K562 (cell line): ENCODE data around the gene KIN. TPM values are rescaled to one million over a fixed set of nuclear protein-coding genes. Genes with fewer than 3 reads are reported as not detected.

Experiments used
- ATAC-seq: fragments of 200-7000 bp; cut with Tn5 transposase; 3 replicates; pipeline ENCODE4 v1.9.1; 2020; ENCODE audit warnings: moderate library complexity
- BruUV-seq: library from RNA; stranded (reverse); fragments of 400-500 nt; replicated peaks from 2 replicates; lab custom pipeline; 2021; lab: Mats Ljungman, UMichigan
- CTCF ChIA-PET: fragments of 300-600 bp; formaldehyde crosslinking; extraction: SDS; loops from one replicate; lab custom pipeline; 2021; ENCODE audit warnings: low intra/inter-chr PET ratio; lab: Yijun Ruan, JAX
- POLR2A ChIA-PET: fragments of 300-600, 350-650 bp; sonication (Branson Sonifier 250); formaldehyde crosslinking; extraction: SDS; loops from one replicate; lab custom pipeline; 2021; ENCODE audit warnings: antibody characterized with exemption, inconsistent platforms; lab: Yijun Ruan, JAX
- DNase-seq, 4 experiments: peaks; one replicate each; pipeline versions ENCODE4 v3.0.0 to v3.0.0-alpha.2; 2011 to 2018; ENCODE audit warnings: low spot score in 3 of 4, mixed read lengths in 3 of 4; ENCODE audit errors: extremely low read depth in 1 of 4
- FAIRE-seq: peaks from 2 replicates; lab custom pipeline; 2011; peaks lifted over from hg19 to GRCh38; lab: Jason Lieb, UNC
- H2AFZ ChIP-seq: 2 replicates; pipeline ENCODE4 v1.6.0; 2011; ENCODE audit warnings: low read depth, low read length, control low read depth, inconsistent platforms
- H3K27ac ChIP-seq: fragments of 200-600 bp; 3 replicates; pipeline ENCODE4 v1.8.0; 2011; ENCODE audit warnings: low read depth, mild to moderate bottlenecking, control low read depth, inconsistent platforms, low read length, moderate library complexity, mixed read lengths; ENCODE audit errors: extremely low read depth
- H3K27me3 ChIP-seq, 2 experiments: fragments of 300-600 bp in 1 of 2; 2 replicates in 1 of 2; 3 replicates in 1 of 2; pipeline versions ENCODE4 v1.6.0 to v1.8.0; 2011; ENCODE audit warnings: inconsistent platforms in 2 of 2, low read length in 2 of 2, mild to moderate bottlenecking in 1 of 2, mixed read lengths in 1 of 2, moderate library complexity in 1 of 2; ENCODE audit not compliant: control insufficient read depth in 2 of 2, insufficient read depth in 2 of 2
- H3K36me3 ChIP-seq: fragments of 300-600 bp; 3 replicates; pipeline ENCODE4 v1.8.0; 2011; ENCODE audit warnings: mild to moderate bottlenecking, low read length, inconsistent platforms; ENCODE audit not compliant: control insufficient read depth, insufficient read depth
- H3K4me1 ChIP-seq, 2 experiments: fragments of 200-600 bp in 1 of 2; replicated peaks in 1 of 2; 2 replicates in 1 of 2; 3 replicates in 1 of 2; pipeline versions ENCODE4 v1.5.1 to v1.8.0; 2011; ENCODE audit warnings: inconsistent platforms in 2 of 2, low read length in 2 of 2, mild to moderate bottlenecking in 1 of 2, mixed read lengths in 1 of 2, moderate library complexity in 1 of 2; ENCODE audit not compliant: control insufficient read depth in 2 of 2, insufficient read depth in 2 of 2
- H3K4me2 ChIP-seq: 2 replicates; pipeline ENCODE4 v1.6.1; 2011; ENCODE audit warnings: low read length, control low read depth, inconsistent platforms, mixed read lengths; ENCODE audit not compliant: insufficient read depth
- H3K4me3 ChIP-seq: fragments of 200-600 bp; sonication (generic), shearing (Covaris generic); 2 replicates; pipeline ENCODE4 v1.5.1; 2016; ENCODE audit warnings: control low read depth, inconsistent platforms
- H3K79me2 ChIP-seq: fragments of 200-600 bp; 3 replicates; pipeline ENCODE4 v1.8.0; 2011; ENCODE audit warnings: low read length, inconsistent platforms; ENCODE audit not compliant: control insufficient read depth, insufficient read depth
- H3K9ac ChIP-seq, 2 experiments: 2 replicates each; pipeline versions ENCODE4 v1.6.0 to v1.6.1; 2011; ENCODE audit warnings: low read depth in 2 of 2, low read length in 2 of 2, control low read depth in 1 of 2, inconsistent platforms in 1 of 2, mild to moderate bottlenecking in 1 of 2, mixed read lengths in 1 of 2; ENCODE audit not compliant: insufficient read depth in 1 of 2
- H3K9me1 ChIP-seq: one replicate; pipeline ENCODE4 v1.6.0; 2011; ENCODE audit warnings: inconsistent platforms, mild to moderate bottlenecking, low read length, moderate library complexity; ENCODE audit not compliant: control insufficient read depth, insufficient read depth
- H3K9me3 ChIP-seq: replicated peaks from 2 replicates; pipeline ENCODE4 v1.5.1; 2011; ENCODE audit warnings: low read depth, low read length, inconsistent platforms; ENCODE audit not compliant: control insufficient read depth, insufficient read depth
- H4K20me1 ChIP-seq: replicated peaks from 2 replicates; pipeline ENCODE4 v1.6.1; 2011; ENCODE audit warnings: low read length, inconsistent platforms, mixed read lengths; ENCODE audit not compliant: control insufficient read depth, insufficient read depth
- FOXK2 ChIP-seq, 2 experiments: fragments of 450-650 bp; IDR thresholded peaks in 1 of 2; conservative IDR thresholded peaks in 1 of 2; 2 replicates each; pipeline ENCODE4 v1.6.1; 2016; ENCODE audit warnings: low read depth in 2 of 2, mild to moderate bottlenecking in 1 of 2
- HBP1 ChIP-seq: fragments of 450-650 bp; formaldehyde crosslinking; IDR thresholded peaks from 2 replicates; pipeline ENCODE4 v1.4.0; 2022; ENCODE audit warnings: missing genetic modification characterization
- HDAC1 ChIP-seq, 2 experiments: fragments of 450-650 bp; IDR thresholded peaks; 2 replicates each; pipeline ENCODE4 v1.6.1; 2016 to 2017; ENCODE audit warnings: inconsistent platforms in 1 of 2, mild to moderate bottlenecking in 1 of 2, moderate library complexity in 1 of 2
- HMGXB4 ChIP-seq: sonication (generic); formaldehyde crosslinking; IDR thresholded peaks from 2 replicates; pipeline ENCODE4 v1.8.1; 2023; ENCODE audit warnings: mild to moderate bottlenecking, missing genetic modification reagents
- HOMEZ ChIP-seq: fragments of 250-450 bp; sonication (Bioruptor Pico); IDR thresholded peaks from 2 replicates; pipeline ENCODE4 v1.4.0; 2020; ENCODE audit warnings: mild to moderate bottlenecking, moderate library complexity
- IRF2 ChIP-seq: sonication (generic); formaldehyde crosslinking; IDR thresholded peaks from 2 replicates; pipeline ENCODE4 v1.8.1; 2022; ENCODE audit warnings: mild to moderate bottlenecking, missing genetic modification reagents
- L3MBTL2 ChIP-seq: fragments of 450-650 bp; IDR thresholded peaks from 2 replicates; pipeline ENCODE4 v1.6.1; 2016; ENCODE audit warnings: mild to moderate bottlenecking, moderate library complexity
- MIER1 ChIP-seq: fragments of 450-650 bp; IDR thresholded peaks from 2 replicates; pipeline ENCODE4 v1.6.1; 2016; ENCODE audit warnings: antibody characterized with exemption, mild to moderate bottlenecking, low read depth
- NCOA2 ChIP-seq, 2 experiments: fragments of 450-650 bp; IDR thresholded peaks; 2 replicates each; pipeline ENCODE4 v1.6.1; 2018; ENCODE audit warnings: mild to moderate bottlenecking in 2 of 2, moderate library complexity in 1 of 2; ENCODE audit not compliant: partially characterized antibody in 2 of 2
- PCBP2 ChIP-seq: fragments of 200-400 bp; formaldehyde crosslinking; IDR thresholded peaks from 2 replicates; pipeline ENCODE4 v1.6.1; 2018; ENCODE audit warnings: low read length, low read depth, mild to moderate bottlenecking, moderate library complexity; ENCODE audit not compliant: poor library complexity, severe bottlenecking
- PRPF4 ChIP-seq: fragments of 200-400 bp; formaldehyde crosslinking; IDR thresholded peaks from one replicate; pipeline ENCODE4 v1.6.1; 2017; ENCODE audit warnings: low read length, low read depth, mild to moderate bottlenecking; ENCODE audit not compliant: insufficient read depth, poor library complexity, severe bottlenecking
- SPI1 ChIP-seq: IDR thresholded peaks from 2 replicates; pipeline ENCODE4 v1.6.1; 2011; ENCODE audit warnings: low read depth, low read length, control low read depth, borderline replicate concordance
- STAT6 ChIP-seq: sonication (generic); formaldehyde crosslinking; IDR thresholded peaks from 2 replicates; pipeline ENCODE4 v1.8.1; 2023; ENCODE audit warnings: mild to moderate bottlenecking, missing genetic modification reagents
- ZNF184 ChIP-seq: sonication (generic); formaldehyde crosslinking; IDR thresholded peaks from 2 replicates; pipeline ENCODE4 v1.5.0; 2020; ENCODE audit warnings: missing genetic modification reagents
- WGBS: fragments of 100-300 bp; shearing (Covaris generic); methylation state at CpG from one replicate; pipeline ENCODE4 v1.1.6; 2016; ENCODE audit warnings: low coverage, mixed read lengths; ENCODE audit not compliant: insufficient coverage; ENCODE audit errors: missing lambda C conversion rate; 5-methylcytosine and 5-hydroxymethylcytosine counted together
- in situ Hi-C: fragments of 300-500 bp; cut with MboI; formaldehyde crosslinking; loops from 4 replicates; pipeline ENCODE4 v1.15.0; 2018; ENCODE audit warnings: inconsistent platforms, mixed read lengths
- intact Hi-C: fragments of 100-400 bp; cut with micrococcal nuclease; formaldehyde crosslinking; loops from 2 replicates; pipeline ENCODE4 v1.14.2; 2022
- polyA plus RNA-seq, 8 experiments: library from polyadenylated mRNA; depleted of rRNA in 4 of 8; stranded (reverse) in 5 of 8; unstranded in 3 of 8; fragments of >200 nt; fragmentation: Nextera tagmentation in 2 of 8; fragmentation: Illumina TruSeq in 1 of 8; extraction: Ambion mirVana in 2 of 8; extraction: Trizol in 1 of 8; gene quantifications; 2 replicates each; pipeline versions ENCODE4 v1.2.1 to v1.2.3, GENCODE V29; 2011 to 2014; ENCODE audit warnings: inconsistent platforms in 1 of 8, missing spikeins in 1 of 8
- total RNA-seq, 7 experiments: library from RNA; depleted of rRNA in 6 of 7; stranded (reverse); fragments of >200 nt in 6 of 7; fragmentation: Illumina TruSeq in 2 of 7; extraction: Trizol in 2 of 7; gene quantifications; 2 replicates each; pipeline versions ENCODE4 v1.2.1 to v1.2.3, GENCODE V29; 2011 to 2021; ENCODE audit warnings: low replicate concordance in 1 of 7

KIN gene
- total and polyA plus RNA-seq, 9 of the 15 experiments (the other 6 are each of a cell fraction or from before 2014, with no cell fraction given) = 11.7 to 35.6 (median 16.0) TPM

- H3K27ac ChIP-seq = no peak overlapping the region
- no peak overlapping the region for H3K4me3 ChIP-seq
- intact Hi-C loops = no loop called here
- in situ Hi-C loops = no loop called here
- peaks cover 30 to 48% of the 10 kb centered on the region in 2 experiments for H3K27me3 ChIP-seq
- no peaks in the 10 kb centered on the region for H3K9me3 ChIP-seq
- ChIA-PET CTCF (interaction anchor here (0.5 kb wide), 1 partner anchor 115 kb away, joined by 3 read pairs; no protein-coding TSS in a partner anchor), POLR2A (interaction anchor here (1.1 kb wide), 1 partner anchor 33 kb away, joined by 3 read pairs; no protein-coding TSS in a partner anchor)
- H3K4me1 ChIP-seq = no peaks in the 10 kb centered on the region
- no peaks in the 10 kb centered on the region for H4K20me1 ChIP-seq
- BruUV-seq = no TSS peak
- no peak for FAIRE-seq
- ATAC-seq = no peak
- under 1% methylated on average over 10 of the region's 10 CpGs for WGBS
- H3K9me1 ChIP-seq = no peaks in the 10 kb centered on the region
- H3K36me3 ChIP-seq = no peaks in the 10 kb centered on the region
- no peak for TF ChIP-seq IRF2 (CRISPR knock-in tag)
- TF ChIP-seq SPI1 = no peak
- TF ChIP-seq FOXK2 (conservative IDR thresholded peaks at IDR 0.05 in 1 of 2, IDR thresholded peaks at IDR 0.05 in 1 of 2; ENCODE audit: low read depth in 2 of 2) = no peak
- no peak for TF ChIP-seq PCBP2
- TF ChIP-seq HOMEZ (CRISPR knock-in tag) = no peak
- TF ChIP-seq ZNF184 = no peak
- TF ChIP-seq L3MBTL2 = no peak
- no peak for TF ChIP-seq HBP1 (CRISPR knock-in tag)
- no peak for TF ChIP-seq PRPF4
- no peak for TF ChIP-seq HDAC1 (IDR thresholded peaks at IDR 0.05)
- TF ChIP-seq HMGXB4 = no peak
- no peak for TF ChIP-seq NCOA2 (IDR thresholded peaks at IDR 0.05; ENCODE audit: partially characterized antibody in 2 of 2)
- no peak for TF ChIP-seq MIER1
- no peak for TF ChIP-seq STAT6
- H3K79me2 ChIP-seq = no peaks in the 10 kb centered on the region
- H2AFZ ChIP-seq = no peak overlapping the region
- H3K4me2 ChIP-seq = no peak overlapping the region
- DNase-seq = no peak
- no peak overlapping the region for H3K9ac ChIP-seq
Measured at GRCh38 chr10:7720478-7720877, 67.3 kb downstream of the KIN start.
